Measurements from ENCODE around the gene PHKG2.

Gene PHKG2

DNA sequence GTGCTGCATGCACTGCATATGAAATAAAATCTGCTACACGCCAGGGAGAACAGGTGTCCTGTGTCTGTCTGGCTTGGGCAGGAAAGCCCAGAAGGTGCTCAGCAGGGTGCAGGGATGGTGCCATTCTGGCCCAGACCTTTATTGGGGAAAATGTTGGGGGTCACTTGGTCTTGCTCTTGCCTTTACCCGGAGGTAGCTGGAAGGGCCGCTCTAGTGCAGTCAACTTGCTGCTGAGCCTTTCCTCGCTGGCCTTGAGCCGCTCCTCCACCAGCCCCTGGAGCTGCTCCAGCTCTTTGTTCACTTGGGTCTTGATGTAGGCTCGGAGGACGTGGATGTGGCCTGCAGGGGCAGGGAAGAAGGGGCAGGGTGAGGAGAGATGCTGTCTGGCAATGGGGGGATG lies 9.1 kb downstream of the PHKG2 start:
- no peak overlapping the region for H3K27ac ChIP-seq
- H3K79me2 ChIP-seq: peaks cover 3% of the 10 kb centered on the region
- H3K4me3 ChIP-seq (ENCODE audit: low read depth, low read length): no peak overlapping the region
- no peaks in the 10 kb centered on the region for H3K36me3 ChIP-seq (ENCODE audit: control insufficient read depth, insufficient read depth, low read length)
- H3K9me3 ChIP-seq (ENCODE audit: control insufficient read depth, low read length): no peaks in the 10 kb centered on the region
- no peaks in the 10 kb centered on the region for H3K27me3 ChIP-seq (ENCODE audit: control insufficient read depth, insufficient read depth, low read length)
- H3K9ac ChIP-seq: no peak overlapping the region
- no peak for TF ChIP-seq CTCF (IDR thresholded peaks at IDR 0.05)
- no peak overlapping the region for H2AFZ ChIP-seq
- H3K4me2 ChIP-seq (ENCODE audit: low read length): no peak overlapping the region
- H3K4me1 ChIP-seq: peaks cover 3% of the 10 kb centered on the region

DNA sequence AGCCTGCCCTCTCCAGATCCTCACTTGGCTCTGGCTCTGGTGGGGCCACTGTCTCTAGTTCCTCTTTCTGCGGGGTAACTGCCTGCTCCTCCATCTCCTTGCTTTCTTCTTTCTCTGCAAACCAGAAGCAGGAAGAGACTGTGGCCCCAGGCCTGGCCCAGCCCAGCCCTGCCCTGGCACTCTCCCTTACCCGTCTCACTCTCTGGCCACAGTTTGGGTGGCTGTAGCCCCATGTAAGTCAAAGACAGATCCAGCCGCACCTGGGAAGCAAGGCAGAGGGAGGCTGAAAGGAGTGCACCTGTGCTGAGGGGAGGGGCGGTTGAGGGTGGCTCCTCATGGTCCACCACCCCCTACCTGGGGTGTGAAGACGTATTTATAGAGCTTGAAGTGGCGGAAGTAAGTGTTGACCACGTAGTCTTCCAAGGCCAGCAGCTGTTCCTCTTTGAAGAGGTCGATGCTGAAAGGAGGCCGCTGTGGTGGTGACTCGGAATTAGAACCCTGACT lies 10.8 kb downstream of the PHKG2 start:
- no peaks in the 10 kb centered on the region for H3K36me3 ChIP-seq (ENCODE audit: control insufficient read depth, insufficient read depth, low read length)
- H3K4me1 ChIP-seq: peaks cover 12% of the 10 kb centered on the region
- TF ChIP-seq CTCF (IDR thresholded peaks at IDR 0.05): no peak
- no peak overlapping the region for H3K9ac ChIP-seq
- no peaks in the 10 kb centered on the region for H3K27me3 ChIP-seq (ENCODE audit: control insufficient read depth, insufficient read depth, low read length)
- H3K27ac ChIP-seq: peak overlapping the region; percentile 13
- H2AFZ ChIP-seq: no peak overlapping the region
- H3K79me2 ChIP-seq: peaks cover 12% of the 10 kb centered on the region
- H3K4me2 ChIP-seq (ENCODE audit: low read length): no peak overlapping the region
- H3K9me3 ChIP-seq (ENCODE audit: control insufficient read depth, low read length): no peaks in the 10 kb centered on the region
- no peak overlapping the region for H3K4me3 ChIP-seq (ENCODE audit: low read depth, low read length)

DNA sequence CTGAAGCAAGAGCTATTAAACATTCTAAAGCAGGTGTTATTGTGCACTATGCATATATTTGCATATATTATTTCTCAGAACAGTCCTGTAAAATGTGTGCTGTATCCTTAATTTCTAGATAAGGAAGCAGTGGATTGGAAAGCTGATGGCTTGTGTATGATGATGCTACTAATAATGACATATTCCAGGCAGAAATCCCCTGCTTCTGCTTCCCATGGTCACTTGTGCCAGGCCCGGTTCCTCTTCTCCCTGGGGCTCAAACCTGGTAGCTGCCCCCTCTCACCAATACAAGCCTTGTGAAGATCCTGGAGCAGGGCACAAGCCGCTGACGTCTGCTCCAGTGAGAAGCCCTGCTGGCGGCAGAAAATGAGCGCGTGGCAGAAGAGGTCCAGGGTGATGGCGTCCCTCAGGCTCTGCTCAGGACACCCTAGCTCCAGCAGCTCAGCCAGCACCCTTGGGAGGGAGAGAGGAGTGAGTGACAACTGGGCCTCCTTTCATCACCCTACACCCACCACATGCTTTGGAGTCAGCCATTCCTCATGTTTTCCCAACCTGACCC lies 11.9 kb downstream of the PHKG2 start:
- H3K4me2 ChIP-seq (ENCODE audit: low read length): no peak overlapping the region
- no peak overlapping the region for H3K9ac ChIP-seq
- no peak overlapping the region for H3K27ac ChIP-seq
- H2AFZ ChIP-seq: no peak overlapping the region
- no peak for TF ChIP-seq CTCF (IDR thresholded peaks at IDR 0.05)
- H3K4me1 ChIP-seq: peaks cover 12% of the 10 kb centered on the region
- no peak overlapping the region for H3K4me3 ChIP-seq (ENCODE audit: low read depth, low read length)
- H3K36me3 ChIP-seq (ENCODE audit: control insufficient read depth, insufficient read depth, low read length): no peaks in the 10 kb centered on the region
- no peaks in the 10 kb centered on the region for H3K9me3 ChIP-seq (ENCODE audit: control insufficient read depth, low read length)
- H3K27me3 ChIP-seq (ENCODE audit: control insufficient read depth, insufficient read depth, low read length): no peaks in the 10 kb centered on the region
- peaks cover 12% of the 10 kb centered on the region for H3K79me2 ChIP-seq

- Histone ChIP-seq H3K4me3 (ENCODE audit: low read depth, low read length) (peak overlapping the region; percentile 98), H3K27me3 (ENCODE audit: control insufficient read depth, insufficient read depth, low read length) (no peaks in the 10 kb centered on the region), H3K27ac (peak overlapping the region; percentile 4), H3K4me2 (ENCODE audit: low read length) (peak overlapping the region; percentile 98), H3K36me3 (ENCODE audit: control insufficient read depth, insufficient read depth, low read length) (no peaks in the 10 kb centered on the region), H3K9ac (no peak overlapping the region), H3K9me3 (ENCODE audit: control insufficient read depth, low read length) (no peaks in the 10 kb centered on the region), H2AFZ (peak overlapping the region; percentile 80), H3K79me2 (peaks cover 12% of the 10 kb centered on the region), H3K4me1 (peaks cover 12% of the 10 kb centered on the region)
- TF ChIP-seq CTCF (IDR thresholded peaks at IDR 0.05): no peak
These were observed 12.6 kb downstream of the PHKG2 start for GRCh38 chr16:30760577-30761426.
